ENCODE results near the gene PPP1CC.

The PPP1CC gene

GRCh38 chr12:110689281-110690126, 53.2 kb downstream of the PPP1CC start:
- H3K4me3 ChIP-seq: peak overlapping the region; percentile 76
- peak overlapping the region; percentile 61 to 83 for H3K27ac ChIP-seq
- no peak for DNase-seq (ENCODE audit: low spot score)
- TF ChIP-seq CTCF (IDR thresholded peaks at IDR 0.05): no peak

GRCh38 chr12:110688446-110689280, 54.0 kb downstream of the PPP1CC start, which contains the start of gene HVCN1:
Gene HVCN1, minus strand, starts transcription at chr12:110689115. Its CDS starts 5,870 bp downstream, at chr12:110683245.
- H3K27ac ChIP-seq: peak within 1 kb of the TSS; percentile 61 to 83
- peak within 1 kb of the TSS; percentile 76 for H3K4me3 ChIP-seq
- DNase-seq (ENCODE audit: low spot score): no peak
- no peak for TF ChIP-seq CTCF (IDR thresholded peaks at IDR 0.05)

GRCh38 chr12:110687396-110688169, 55.1 kb downstream of the PPP1CC start:
- peak overlapping the region; percentile 76 for H3K4me3 ChIP-seq
- no peak overlapping the region for H3K27ac ChIP-seq
- DNase-seq (ENCODE audit: low spot score): no peak
- TF ChIP-seq CTCF (IDR thresholded peaks at IDR 0.05): no peak

GRCh38 chr12:110686294-110686903, 56.3 kb downstream of the PPP1CC start:
- no peak for TF ChIP-seq CTCF (IDR thresholded peaks at IDR 0.05)
- DNase-seq (ENCODE audit: low spot score): no peak
- Histone ChIP-seq H3K27ac (no peak overlapping the region), H3K4me3 (no peak overlapping the region)

- no peak for DNase-seq (ENCODE audit: low spot score)
- H3K4me3 ChIP-seq: no peak overlapping the region
- H3K27ac ChIP-seq: no peak overlapping the region
- no peak for TF ChIP-seq CTCF (IDR thresholded peaks at IDR 0.05)
Measured at GRCh38 chr12:110684312-110684836, 58.3 kb downstream of the PPP1CC start.

GRCh38 chr12:110683888-110684287, 58.8 kb downstream of the PPP1CC start:
- Histone ChIP-seq H3K27ac (no peak overlapping the region), H3K4me3 (no peak overlapping the region)
- no peak for TF ChIP-seq CTCF (IDR thresholded peaks at IDR 0.05)
- no peak for DNase-seq (ENCODE audit: low spot score)

All from coronary artery (tissue), 2 donors.